Ramos (cell line): ENCODE measurements around the gene ARHGEF37.
"Not testable (repeated sequence)": the region's sequence is repeated elsewhere in the genome, so short reads cannot be mapped to it uniquely, and the experiment has no call there.

ENCODE experiments used
- in situ Hi-C: fragments of 300-500 bp; cut with MboI; formaldehyde crosslinking; loops from one replicate; pipeline ENCODE4 v1.14.3; 2022; ENCODE audit warnings: low sequenced_read_pairs; ENCODE audit not compliant: unreplicated experiment

Gene ARHGEF37

DNA sequence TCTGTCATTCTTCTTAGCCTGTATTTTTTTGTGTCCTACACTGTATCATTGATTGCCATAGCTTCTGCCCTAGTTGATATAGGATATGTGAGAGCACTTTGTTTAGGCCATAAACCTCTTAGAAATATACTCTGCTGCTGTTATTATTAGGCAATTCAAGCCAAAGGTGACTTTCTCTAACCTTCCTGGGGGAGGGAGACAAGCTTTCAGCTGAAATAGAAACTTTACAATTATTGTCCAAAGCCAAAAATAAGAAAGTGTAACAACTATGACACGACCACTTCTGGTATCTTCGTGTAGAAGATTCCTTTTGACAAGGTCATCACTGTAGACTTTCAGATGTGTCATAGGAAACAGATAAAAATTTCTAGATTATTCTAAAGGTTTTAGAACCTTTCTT, 17.8 kb upstream of the ARHGEF37 start:
- in situ Hi-C loops = loop anchor here (5.0 to 25.0 kb wide), 3 partner anchors 121 to 251 kb away; no protein-coding TSS in a partner anchor

GRCh38 chr5:149564542-149565140, 16.7 kb upstream of the ARHGEF37 start:
- in situ Hi-C loops = loop anchor here (5.0 to 25.0 kb wide), 3 partner anchors 122 to 252 kb away; no protein-coding TSS in a partner anchor

- in situ Hi-C loops = loop anchor here (10.0 to 25.0 kb wide), 2 partner anchors 182 to 255 kb away; no protein-coding TSS in a partner anchor
Measured at GRCh38 chr5:149567226-149567625, 14.1 kb upstream of the ARHGEF37 start.

DNA sequence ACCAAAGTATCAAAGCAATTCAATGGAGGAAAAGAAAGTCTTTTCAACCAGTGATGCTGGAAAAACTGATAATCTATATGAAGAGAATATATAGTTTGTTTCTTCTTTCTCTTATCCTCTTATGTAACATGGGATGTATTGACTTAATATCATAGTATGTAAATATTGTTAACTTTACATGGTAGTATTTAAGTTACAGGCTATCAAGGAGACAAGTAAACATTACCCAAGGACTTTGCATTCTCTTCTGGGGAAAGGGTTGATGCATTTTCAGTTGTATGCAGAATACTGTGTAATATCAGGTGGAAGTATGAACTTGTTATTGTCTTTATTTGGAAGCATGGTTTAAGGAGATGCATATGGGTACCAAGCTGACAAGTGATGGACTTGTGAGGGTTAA, 9.1 kb upstream of the ARHGEF37 start:
- in situ Hi-C loops = loop anchor here (25.0 kb wide), 1 partner anchor 260 kb away; no protein-coding TSS in a partner anchor

DNA sequence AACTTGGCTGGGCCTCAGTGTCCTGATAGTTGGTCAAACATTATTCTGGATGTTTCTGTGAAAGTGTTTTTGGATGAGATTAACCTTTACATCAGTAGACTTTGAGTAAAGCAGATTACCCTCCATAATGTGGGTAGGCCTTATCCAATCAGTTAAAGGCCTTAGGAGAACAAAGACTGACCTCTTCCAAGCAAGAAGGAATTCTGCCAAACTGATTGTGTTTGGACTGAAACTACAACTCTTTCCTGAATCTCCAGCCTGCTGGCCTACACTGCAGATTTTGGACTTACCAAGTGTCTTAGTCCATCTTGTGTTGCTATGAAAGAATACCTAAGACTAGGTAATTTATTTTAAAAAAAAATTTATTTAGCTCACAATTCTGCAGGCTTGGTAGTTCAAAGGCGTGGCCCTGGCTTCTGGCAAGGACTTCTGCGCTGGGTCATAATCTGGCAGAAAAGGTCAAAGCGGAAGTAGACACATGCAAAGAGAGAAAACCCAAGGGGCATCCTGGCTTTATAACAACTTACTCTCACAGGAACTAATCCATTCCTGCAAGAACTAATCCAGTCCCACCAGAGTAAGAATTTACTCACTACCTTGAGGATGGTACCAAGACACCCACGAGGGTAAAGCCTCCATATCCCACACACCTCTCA, 8.6 kb upstream of the ARHGEF37 start:
- in situ Hi-C loops = loop anchor here (25.0 kb wide), 1 partner anchor 260 kb away; no protein-coding TSS in a partner anchor

GRCh38 chr5:149575131-149575530, 6.2 kb upstream of the ARHGEF37 start:
- in situ Hi-C loops = no loop called here

- in situ Hi-C loops = no loop called here
Measured at GRCh38 chr5:149576021-149576420, 5.3 kb upstream of the ARHGEF37 start.

DNA sequence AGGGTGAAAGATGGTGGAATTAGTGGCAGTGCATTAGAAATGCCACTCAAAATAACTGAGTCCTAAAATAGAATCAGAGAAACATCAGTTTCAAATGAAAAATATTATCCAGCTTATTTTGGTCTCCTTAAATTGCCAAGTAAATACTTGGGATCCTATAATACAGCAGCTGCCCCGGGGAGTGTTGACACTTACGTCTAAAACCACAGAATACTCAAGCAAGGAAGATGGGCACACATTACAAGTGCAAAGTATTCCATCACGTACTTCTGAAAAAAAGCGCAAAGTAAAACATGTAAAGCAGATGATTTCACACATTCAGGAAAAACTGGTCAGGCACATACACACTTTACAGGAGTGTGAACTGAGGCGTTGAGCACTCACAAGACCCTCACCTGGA, 2.4 kb upstream of the ARHGEF37 start:
- in situ Hi-C loops = no loop called here

GRCh38 chr5:149580808-149581191, 498 bp upstream of the ARHGEF37 start:
- in situ Hi-C loops = no loop called here

DNA sequence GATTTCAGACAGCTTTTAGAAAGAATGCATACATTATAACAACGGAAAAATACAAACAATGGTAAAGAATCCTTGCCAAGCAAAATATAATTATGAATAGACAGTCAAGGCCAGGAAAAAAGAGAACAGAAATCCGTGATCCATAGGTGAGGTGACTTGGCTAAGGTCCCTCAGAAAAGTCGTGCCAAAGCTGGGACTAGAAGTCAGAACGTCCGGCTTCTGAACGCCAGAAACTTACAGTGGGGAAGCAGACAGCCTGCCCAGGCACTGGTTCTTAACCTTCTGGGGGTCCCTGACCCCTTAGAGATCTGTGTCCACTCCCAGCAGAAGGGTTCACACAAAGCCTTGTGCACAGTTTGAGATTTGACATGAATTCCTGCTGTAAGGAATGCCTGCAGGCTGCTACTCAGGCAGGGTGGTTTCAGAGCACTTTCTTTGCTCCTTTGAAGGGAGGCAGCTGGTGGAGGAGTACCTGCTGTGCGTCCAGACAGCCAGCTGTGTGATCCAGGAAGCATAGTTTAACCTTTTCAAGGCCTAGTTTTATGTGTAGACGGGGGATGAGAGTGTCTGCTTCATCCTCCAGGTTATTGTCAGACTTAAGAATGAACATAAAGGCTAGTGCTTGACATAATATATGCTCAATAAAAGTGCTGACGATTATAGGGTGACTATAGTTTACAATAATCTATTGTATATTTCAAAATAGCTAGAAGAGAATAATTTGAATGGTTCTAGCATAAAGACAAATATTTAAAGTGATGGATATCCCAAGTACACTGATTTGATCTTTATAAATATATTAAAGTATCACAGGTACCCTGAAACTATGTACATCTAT, 852 bp downstream of the ARHGEF37 start:
- in situ Hi-C loops = no loop called here

DNA sequence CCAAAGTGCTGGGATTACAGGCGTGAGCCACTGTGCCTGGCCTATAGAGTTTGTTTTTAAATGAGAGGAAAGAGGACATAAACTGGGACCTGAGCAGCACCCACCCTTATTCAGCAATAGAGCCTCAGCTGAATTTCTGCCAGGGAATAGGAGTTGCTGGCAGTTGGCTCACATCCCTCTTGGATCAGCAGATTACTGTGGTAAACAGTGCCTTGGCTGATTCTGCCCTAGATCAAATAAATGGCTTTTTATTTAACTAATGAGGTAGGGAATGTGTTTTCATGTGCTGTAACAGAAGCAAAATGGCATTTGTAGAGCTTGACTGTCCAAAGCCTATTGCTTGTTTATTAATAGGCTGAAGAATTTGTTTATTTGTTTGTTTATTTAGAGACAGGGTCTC, 2.1 kb downstream of the ARHGEF37 start:
- in situ Hi-C loops = no loop called here

DNA sequence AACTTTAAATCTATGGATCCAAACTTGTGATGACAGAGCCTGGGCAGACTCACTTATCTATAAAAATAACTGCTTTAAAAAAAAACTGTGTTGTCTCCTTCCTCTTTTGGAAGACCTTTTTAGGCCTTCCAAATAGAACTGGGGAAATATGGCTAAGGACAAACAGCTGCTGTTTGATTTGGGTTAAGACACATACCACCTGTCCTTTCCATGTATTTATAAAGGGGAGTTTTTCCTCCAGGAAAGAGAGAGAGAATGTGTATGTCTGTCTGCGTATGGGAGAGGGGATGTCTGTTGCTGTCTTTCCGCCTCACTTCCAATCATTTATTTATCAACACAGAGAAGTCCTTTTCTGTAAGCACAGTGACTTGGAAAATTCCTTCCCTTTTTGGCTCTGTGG, 2.8 kb downstream of the ARHGEF37 start:
- in situ Hi-C loops = no loop called here

GRCh38 chr5:149585910-149586309, 4.6 kb downstream of the ARHGEF37 start:
- in situ Hi-C loops = no loop called here

DNA sequence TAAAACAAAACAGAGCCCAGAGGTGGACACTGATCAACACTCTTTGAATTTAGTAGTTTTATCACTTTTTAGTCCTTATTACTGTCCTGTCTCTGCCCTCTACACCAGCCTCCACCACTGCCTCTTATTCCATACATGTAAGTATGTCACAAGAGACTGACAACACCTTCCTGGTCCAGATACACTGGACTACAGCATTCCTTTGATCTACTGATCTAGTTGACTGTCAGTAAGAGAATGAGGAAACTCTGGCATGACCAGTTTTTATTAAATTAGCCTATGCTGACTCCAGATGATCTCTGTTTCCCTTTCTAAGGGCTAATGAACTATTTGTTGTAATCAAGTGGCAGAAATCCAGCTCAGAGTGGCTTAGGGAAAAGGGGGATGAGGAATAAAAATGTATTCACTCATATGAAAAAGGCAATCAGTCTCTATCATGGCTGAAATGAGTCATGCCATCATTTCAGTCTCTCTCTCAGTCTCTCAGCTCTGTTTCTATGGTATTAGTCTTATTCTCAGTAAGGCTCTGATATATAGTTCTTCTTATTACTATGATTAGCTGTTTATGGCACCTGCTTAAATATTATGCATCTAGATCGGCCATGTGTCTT, 5.5 kb downstream of the ARHGEF37 start:
- in situ Hi-C loops = no loop called here

GRCh38 chr5:149588936-149589335, 7.6 kb downstream of the ARHGEF37 start:
- in situ Hi-C loops = no loop called here

GRCh38 chr5:149593370-149593769, 12.1 kb downstream of the ARHGEF37 start:
- in situ Hi-C loops = no loop called here

DNA sequence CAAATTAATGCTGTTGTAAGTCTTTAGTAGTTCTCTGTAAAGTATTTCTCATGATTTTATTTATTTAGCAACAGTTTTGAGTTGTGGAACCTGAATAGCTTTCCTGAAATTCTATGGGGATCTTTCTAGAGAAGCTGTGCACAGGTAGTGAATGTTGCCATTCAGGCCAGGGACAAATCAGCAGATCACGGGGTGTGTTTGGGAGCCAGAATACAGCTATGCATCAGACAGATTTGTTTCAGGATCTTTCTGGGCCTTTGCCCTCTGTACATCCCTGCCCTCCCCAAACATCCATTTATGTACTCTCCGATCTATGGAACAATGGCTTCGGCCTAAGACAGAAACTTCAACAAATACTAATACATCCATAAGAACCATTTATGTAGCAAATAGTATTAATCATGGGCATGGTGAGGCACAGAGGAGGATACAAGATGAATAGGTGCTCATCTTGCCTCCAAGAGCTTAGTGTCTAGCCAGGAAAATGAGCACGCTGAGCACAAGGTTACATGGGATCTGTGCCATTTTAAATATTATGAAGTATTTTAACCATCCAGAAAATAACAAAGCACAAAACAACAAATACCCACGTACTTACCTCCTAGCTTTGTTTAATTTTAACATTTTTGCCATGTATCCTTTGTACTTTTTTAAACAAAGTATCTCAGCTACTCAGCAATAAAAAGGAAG, 13.1 kb downstream of the ARHGEF37 start:
- in situ Hi-C loops = no loop called here

GRCh38 chr5:149595105-149595504, 13.8 kb downstream of the ARHGEF37 start:
- in situ Hi-C loops = not testable (repeated sequence)

GRCh38 chr5:149596712-149597111, 15.4 kb downstream of the ARHGEF37 start:
- in situ Hi-C loops = no loop called here

GRCh38 chr5:149597618-149598017, 16.3 kb downstream of the ARHGEF37 start:
- in situ Hi-C loops = no loop called here
